ENCODE measurements around the gene XYLB. TPM values are rescaled to one million over a fixed set of nuclear protein-coding genes. Genes with fewer than 3 reads are reported as not detected.
"Not testable (repeated sequence)": the region's sequence is repeated elsewhere in the genome, so short reads cannot be mapped to it uniquely, and the experiment has no call there.

XYLB gene
- total RNA-seq, 2 donors from 2014 or later: 1.8 to 38.7 TPM

DNA sequence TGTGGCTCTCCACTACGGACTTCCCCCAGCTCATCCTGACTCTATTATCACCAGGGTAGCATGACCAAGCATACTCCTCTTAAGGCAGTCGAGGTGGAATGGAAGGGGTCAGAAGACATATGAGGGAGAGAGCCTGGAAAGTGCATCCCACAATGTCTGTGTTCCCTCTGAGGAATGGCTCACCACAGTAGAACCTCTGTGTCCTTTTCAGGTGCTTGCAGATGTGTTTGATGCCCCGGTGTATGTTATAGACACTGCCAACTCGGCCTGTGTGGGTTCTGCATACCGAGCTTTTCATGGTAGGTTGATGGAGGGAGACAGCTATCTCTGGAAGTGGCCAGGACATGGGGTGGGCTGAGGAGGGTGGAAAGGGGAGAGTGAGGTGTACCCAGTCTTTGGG lies 50.3 kb downstream of the XYLB start:
- Histone ChIP-seq H3K36me3 (peaks cover 5% of the 10 kb centered on the region), H3K4me1 (ENCODE audit: control insufficient read depth in 1 of 2, low read depth in 2 of 2) (no peaks in the 10 kb centered on the region), H3K27me3 (replicated peaks; ENCODE audit: insufficient read depth) (no peaks in the 10 kb centered on the region), H3K9me3 (no peaks in the 10 kb centered on the region), H3K4me3 (no peak overlapping the region), H3K27ac (no peak overlapping the region)
- TF ChIP-seq CTCF (IDR thresholded peaks at IDR 0.05): no peak
- DNase-seq (ENCODE audit: low spot score): no peak
- no peak for ATAC-seq (ENCODE audit: insufficient number of reproducible peaks, low FRiP score, low read depth)

GRCh38 chr3:38397320-38397719 lies 50.7 kb downstream of the XYLB start:
- Histone ChIP-seq H3K27me3 (replicated peaks; ENCODE audit: insufficient read depth) (no peaks in the 10 kb centered on the region), H3K4me1 (ENCODE audit: control insufficient read depth in 1 of 2, low read depth in 2 of 2) (no peaks in the 10 kb centered on the region), H3K36me3 (peaks cover 5% of the 10 kb centered on the region), H3K4me3 (no peak overlapping the region), H3K9me3 (no peaks in the 10 kb centered on the region), H3K27ac (no peak overlapping the region)
- ATAC-seq (ENCODE audit: insufficient number of reproducible peaks, low FRiP score, low read depth): no peak
- no peak for DNase-seq (ENCODE audit: low spot score)
- TF ChIP-seq CTCF (IDR thresholded peaks at IDR 0.05): no peak

DNA sequence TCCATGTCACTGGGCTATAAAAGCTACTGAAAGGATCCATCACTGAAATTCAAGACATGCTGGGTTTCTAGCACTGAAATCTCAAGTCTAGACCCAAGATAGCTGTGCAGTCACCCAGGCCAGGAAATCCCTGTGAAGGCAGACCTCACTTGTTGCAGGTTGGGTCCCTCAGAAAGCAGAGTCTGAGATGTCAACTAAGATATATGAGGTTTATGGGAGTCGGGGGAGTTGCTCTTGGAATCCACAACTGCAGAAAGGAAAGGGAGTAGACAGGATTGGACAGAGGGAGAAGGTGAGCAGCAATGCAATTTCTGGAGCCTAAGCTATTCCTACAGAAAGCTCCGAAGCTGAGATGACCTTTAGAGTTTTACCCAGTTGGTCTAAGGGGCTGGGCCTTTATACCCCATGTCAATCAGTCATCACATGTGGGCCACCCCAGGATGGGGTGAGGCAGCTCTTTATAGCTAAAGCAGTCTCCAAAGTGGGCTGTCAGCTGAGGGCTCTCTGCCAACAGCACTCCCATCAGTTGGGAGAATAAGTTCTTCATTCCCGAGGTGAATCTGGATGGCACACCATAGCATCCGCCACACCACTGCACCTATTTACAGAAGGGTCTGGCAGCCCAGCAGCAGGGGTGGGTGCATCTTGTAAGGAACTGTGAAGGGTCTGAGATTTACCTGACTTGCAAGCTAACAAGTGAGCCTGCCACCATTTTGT lies 54.8 kb downstream of the XYLB start:
- no peaks in the 10 kb centered on the region for H3K4me1 ChIP-seq (ENCODE audit: control insufficient read depth in 1 of 2, low read depth in 2 of 2)
- peaks cover 10% of the 10 kb centered on the region for H3K36me3 ChIP-seq
- H3K4me3 ChIP-seq: no peak overlapping the region
- no peaks in the 10 kb centered on the region for H3K27me3 ChIP-seq (replicated peaks; ENCODE audit: insufficient read depth)
- H3K9me3 ChIP-seq: no peaks in the 10 kb centered on the region
- no peak for DNase-seq (ENCODE audit: low spot score)
- no peak overlapping the region for H3K27ac ChIP-seq
- TF ChIP-seq CTCF (IDR thresholded peaks at IDR 0.05): no peak
- no peak for ATAC-seq (ENCODE audit: insufficient number of reproducible peaks, low FRiP score, low read depth)

- Histone ChIP-seq H3K4me3 (no peak overlapping the region), H3K4me1 (ENCODE audit: control insufficient read depth in 1 of 2, low read depth in 2 of 2) (no peaks in the 10 kb centered on the region), H3K27ac (no peak overlapping the region), H3K9me3 (no peaks in the 10 kb centered on the region), H3K27me3 (replicated peaks; ENCODE audit: insufficient read depth) (no peaks in the 10 kb centered on the region), H3K36me3 (peaks cover 10% of the 10 kb centered on the region)
- TF ChIP-seq CTCF (IDR thresholded peaks at IDR 0.05): no peak
- ATAC-seq (ENCODE audit: insufficient number of reproducible peaks, low FRiP score, low read depth) (no peak), DNase-seq (ENCODE audit: low spot score) (no peak)
These were observed 57.7 kb downstream of the XYLB start for GRCh38 chr3:38404286-38404685.

GRCh38 chr3:38411591-38411990 lies 65.0 kb downstream of the XYLB start:
- Histone ChIP-seq H3K27ac (no peak overlapping the region), H3K4me3 (no peak overlapping the region), H3K4me1 (ENCODE audit: control insufficient read depth in 1 of 2, low read depth in 2 of 2) (no peaks in the 10 kb centered on the region), H3K36me3 (no peaks in the 10 kb centered on the region), H3K27me3 (replicated peaks; ENCODE audit: insufficient read depth) (no peaks in the 10 kb centered on the region), H3K9me3 (no peaks in the 10 kb centered on the region)
- TF ChIP-seq CTCF (IDR thresholded peaks at IDR 0.05): no peak
- no peak for DNase-seq (ENCODE audit: low spot score)
- ATAC-seq (ENCODE audit: insufficient number of reproducible peaks, low FRiP score, low read depth): no peak

GRCh38 chr3:38420758-38421157 lies 74.2 kb downstream of the XYLB start:
- not testable (repeated sequence) for H3K4me1 ChIP-seq (ENCODE audit: control insufficient read depth in 1 of 2, low read depth in 2 of 2); H3K36me3 ChIP-seq; H3K9me3 ChIP-seq; H3K27ac ChIP-seq; DNase-seq (ENCODE audit: low spot score); H3K4me3 ChIP-seq; H3K27me3 ChIP-seq (replicated peaks; ENCODE audit: insufficient read depth); ATAC-seq (ENCODE audit: insufficient number of reproducible peaks, low FRiP score, low read depth)
